Daoy (cell line): ENCODE data around the gene FNDC10. TPM values are rescaled to one million over a fixed set of nuclear protein-coding genes. Genes with fewer than 3 reads are reported as not detected.
A peak's percentile ranks its signal among the peaks of the same experiment; 100 is the strongest.

Source experiments
- DNase-seq: peaks from one replicate; pipeline ENCODE4 v3.0.0-alpha.2; 2015; ENCODE audit warnings: low read depth
- total RNA-seq: library from RNA; depleted of rRNA; stranded (reverse); fragments of >200 nt; shearing (Covaris generic); gene quantifications from 2 replicates; pipeline ENCODE4 v1.2.3, GENCODE V29; 2014

Gene FNDC10
- total RNA-seq, 1 experiment from 2014 or later, result 1.8 TPM

DNA sequence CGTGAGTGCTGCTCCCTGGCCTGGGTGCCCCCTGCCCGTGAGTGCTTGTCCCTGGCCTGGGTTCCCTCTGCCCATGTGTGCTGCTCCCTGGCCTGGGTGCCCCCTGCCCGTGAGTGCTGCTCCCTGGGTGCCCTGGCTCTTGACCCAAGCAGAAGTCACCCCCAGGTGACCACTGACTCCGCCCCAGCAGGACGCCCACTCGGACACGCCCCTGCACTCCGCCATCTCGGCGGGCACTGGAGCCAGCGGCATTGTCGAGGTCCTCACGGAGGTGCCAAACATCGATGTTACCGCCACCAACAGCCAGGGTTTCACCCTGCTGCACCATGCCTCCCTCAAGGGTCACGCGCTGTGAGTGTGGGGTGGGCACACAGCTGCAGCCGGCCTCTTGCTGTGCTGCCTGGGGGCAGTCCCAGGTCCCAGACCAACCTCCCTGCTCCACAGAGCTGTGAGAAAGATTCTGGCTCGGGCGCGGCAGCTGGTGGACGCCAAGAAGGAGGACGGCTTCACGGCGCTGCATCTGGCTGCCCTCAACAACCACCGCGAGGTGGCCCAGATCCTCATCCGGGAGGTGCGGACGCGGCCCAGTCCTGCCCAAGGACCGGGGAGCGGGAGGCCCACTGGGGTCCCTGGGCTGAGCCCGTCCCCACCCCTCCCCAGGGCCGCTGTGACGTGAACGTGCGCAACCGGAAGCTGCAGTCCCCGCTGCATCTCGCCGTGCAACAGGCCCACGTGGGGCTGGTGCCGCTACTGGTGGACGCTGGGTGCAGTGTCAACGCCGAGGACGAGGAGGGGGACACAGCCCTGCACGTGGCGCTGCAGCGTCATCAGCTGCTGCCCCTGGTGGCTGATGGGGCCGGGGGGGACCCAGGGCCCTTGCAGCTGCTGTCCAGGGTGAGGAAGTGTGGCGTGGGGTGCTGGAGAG, 28.2 kb upstream of the FNDC10 start:
- no peak for DNase-seq

DNA sequence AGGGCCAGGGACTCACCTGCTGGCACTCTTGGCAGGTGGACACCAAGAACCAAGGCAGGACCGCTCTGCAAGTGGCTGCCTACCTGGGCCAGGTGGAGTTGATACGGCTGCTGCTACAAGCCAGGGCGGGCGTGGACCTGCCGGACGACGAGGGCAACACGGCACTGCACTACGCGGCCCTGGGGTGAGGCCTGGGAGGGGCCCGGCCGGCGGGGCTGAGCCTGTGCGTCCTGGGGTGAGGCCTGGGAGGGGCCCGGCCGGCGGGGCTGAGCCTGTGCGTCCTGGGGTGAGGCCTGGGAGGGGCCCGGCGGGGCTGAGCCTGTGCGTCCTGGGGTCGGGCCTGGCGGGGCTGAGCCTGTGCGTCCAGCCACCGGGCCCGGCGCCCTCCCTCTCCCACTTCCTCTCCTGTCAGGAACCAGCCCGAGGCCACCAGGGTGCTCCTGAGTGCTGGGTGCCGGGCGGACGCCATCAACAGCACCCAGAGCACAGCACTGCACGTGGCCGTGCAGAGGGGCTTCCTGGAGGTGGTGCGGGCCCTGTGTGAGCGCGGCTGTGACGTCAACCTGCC, 27.4 kb upstream of the FNDC10 start:
- DNase-seq, result no peak

DNA sequence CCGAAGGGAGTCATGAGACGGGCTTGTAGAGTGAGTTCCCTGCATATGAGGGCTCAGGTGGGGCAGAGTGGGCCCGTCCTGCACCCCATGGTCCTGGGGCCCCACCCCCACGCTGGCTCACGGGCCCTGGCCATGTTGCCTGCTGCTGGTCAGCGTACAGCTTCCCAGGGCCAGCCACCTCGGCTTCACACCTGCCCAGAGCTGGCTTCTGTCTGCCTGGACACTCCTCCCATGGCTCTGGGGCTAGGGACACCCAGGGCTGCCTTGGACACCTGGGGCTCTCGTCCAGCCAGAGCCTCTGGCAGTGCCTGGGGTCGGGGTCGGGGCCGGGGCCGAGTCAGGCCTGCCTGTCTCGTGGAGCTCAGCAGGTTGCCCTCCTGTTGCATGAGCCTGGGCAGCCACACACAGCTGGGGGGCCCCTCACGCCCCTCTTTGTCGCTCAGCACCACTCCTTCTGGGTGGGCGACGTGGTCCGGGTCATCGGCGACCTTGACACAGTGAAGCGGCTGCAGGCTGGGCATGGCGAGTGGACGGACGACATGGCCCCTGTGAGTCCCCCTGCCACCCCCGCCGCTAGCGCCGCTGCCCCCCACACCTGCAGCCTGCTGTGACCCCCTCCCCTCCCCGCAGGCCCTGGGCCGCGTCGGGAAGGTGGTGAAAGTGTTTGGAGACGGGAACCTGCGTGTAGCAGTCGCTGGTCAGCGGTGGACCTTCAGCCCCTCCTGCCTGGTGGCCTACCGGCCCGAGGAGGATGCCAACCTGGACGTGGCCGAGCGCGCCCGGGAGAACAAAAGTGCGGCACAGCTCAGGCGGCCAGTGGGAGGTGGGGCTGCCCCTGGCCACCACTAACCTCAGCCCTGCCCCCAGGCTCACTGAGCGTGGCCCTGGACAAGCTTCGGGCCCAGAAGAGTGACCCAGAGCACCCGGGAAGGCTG, 26.5 kb upstream of the FNDC10 start:
- no peak for DNase-seq

DNA sequence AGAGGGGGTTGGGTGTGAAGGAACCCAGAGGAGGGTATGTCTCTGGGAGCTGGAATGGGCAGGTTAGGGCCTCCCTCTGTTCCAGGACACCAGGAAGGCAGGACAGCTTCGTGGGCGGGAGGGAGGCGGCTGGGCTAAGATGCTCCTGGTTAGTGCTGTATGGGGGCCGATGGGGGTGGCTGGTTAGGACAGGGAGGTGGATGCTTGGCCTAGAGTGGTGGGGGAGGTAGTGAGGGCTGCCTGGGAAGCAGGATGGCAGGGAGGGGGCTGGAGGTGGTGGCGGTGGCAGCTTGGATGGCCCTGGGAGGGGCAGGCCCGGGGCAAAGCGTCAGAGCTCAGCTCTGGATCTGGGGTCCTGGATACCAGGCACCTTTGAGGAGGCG, 25.9 kb upstream of the FNDC10 start:
- DNase-seq, result no peak

DNA sequence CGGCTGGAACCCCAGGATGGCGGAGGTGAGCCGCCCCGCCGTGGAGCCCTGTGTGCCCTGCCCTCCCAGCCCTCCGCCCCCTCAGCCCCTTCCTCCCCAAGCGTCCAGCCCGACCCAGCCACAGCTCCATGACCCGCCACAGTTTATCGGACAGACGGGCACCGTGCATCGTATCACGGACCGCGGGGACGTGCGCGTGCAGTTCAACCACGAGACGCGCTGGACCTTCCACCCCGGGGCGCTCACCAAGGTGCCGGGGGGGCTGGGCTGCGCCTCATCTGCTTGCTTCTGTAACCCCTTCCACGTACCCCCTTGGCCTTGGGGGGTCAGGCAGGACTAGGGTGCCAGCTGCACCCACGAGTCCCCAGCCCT, 25.5 kb upstream of the FNDC10 start:
- DNase-seq, result no peak

DNA sequence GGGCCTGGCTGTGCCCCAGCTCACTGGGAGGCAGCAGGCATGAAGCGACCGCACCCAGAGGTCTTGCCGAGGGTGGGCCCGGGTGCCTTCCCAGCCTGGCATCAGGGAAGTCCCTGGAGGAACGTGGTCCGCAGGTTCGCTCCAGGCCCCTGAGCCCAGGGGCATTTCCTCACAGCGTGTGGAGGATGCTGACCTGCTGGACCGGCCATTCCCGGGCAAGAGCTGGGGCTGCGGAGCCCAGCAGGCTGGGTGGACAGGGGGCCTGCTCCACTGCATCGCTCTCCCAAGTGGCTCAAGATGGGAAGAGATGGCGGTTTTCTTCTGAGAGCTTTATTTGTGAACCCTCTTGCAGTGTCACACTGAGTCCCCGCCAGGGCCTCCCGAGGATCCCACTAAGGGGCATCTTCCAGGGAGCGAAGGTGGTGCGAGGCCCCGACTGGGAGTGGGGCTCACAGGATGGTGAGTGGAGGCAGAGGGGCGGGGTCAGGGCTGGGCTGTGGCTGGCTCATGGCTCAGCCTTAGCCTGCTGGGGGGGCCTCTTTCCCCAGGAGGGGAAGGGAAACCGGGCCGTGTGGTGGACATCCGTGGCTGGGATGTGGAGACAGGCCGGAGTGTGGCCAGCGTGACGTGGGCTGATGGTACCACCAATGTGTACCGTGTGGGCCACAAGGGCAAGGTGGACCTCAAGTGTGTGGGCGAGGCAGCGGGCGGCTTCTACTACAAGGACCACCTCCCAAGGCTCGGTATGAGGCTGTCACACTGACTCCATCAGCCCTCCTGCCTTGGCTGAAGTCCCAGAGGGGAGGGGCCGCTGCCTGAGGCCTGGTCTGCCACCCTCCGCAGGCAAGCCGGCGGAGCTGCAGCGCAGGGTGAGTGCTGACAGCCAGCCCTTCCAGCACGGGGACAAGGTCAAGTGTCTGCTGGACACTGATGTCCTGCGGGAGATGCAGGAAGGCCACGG, 24.8 kb upstream of the FNDC10 start:
- DNase-seq, result peak; percentile 51

DNA sequence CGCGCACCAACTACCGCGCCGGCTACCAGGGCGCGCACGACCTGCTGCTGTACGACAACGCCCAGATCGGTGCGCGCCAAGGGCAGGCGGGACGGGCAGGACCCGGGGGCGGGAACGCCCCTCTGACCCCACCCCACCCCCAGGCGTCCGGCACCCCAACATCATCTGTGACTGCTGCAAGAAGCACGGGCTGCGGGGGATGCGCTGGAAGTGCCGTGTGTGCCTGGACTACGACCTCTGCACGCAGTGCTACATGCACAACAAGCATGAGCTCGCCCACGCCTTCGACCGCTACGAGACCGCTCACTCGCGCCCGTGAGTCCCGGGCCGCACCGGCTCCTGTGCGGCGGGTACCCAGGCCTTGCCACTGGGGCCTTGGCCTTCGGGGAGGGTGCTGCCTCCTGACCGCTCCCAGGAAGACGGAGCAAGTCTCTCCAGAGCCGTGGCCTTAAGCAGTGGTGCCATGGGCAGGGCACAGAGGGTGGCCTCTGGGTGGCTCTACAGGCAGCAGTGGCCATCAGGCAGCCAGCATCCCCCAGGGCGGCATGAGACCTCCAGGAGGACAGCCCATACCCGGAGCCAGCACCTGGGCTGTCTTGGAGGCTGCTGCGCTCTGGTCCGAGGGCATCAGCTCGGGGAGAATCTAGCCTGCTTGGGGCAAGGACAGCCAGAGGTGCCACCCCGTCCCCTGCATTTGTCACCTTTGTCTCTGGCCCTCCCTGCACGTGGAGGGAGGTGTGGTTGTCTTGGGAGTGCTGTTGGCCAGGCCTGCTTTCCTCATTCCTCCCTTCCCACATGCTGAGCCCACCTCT, 23.9 kb upstream of the FNDC10 start:
- no peak for DNase-seq

DNA sequence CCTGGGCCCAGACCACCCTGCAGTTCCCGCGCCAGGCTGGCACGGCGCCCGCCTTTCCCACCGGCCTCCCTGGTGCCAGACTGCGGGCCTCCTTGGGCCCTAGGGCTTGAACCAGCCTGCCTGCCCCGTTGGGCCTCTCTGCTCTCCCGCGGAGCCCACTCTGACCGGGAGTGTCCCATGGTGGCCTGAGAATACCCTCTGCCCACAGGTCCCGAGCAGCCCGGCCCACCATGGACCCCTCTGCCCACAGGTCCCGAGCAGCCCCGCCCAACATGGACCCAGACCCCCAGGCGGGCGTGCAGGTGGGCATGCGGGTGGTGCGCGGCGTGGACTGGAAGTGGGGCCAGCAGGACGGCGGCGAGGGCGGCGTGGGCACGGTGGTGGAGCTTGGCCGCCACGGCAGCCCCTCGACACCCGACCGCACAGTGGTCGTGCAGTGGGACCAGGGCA, 23.3 kb upstream of the FNDC10 start:
- DNase-seq, result no peak

DNA sequence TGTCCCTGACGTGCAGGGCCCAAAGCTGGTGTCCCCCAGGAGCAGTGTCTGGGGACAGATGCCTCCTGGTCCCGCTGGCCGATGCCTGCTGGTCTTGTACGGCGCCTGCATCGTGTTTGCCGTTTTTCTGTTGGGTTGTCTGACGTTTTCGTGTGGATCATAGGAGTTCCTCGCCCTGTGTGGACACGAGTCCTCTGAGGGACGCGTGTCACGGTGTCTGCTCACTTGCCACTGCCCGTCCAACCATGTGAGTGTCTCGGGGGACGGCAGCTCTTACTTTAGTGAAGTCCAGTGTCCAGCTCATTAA, 22.8 kb upstream of the FNDC10 start:
- DNase-seq, result no peak

DNA sequence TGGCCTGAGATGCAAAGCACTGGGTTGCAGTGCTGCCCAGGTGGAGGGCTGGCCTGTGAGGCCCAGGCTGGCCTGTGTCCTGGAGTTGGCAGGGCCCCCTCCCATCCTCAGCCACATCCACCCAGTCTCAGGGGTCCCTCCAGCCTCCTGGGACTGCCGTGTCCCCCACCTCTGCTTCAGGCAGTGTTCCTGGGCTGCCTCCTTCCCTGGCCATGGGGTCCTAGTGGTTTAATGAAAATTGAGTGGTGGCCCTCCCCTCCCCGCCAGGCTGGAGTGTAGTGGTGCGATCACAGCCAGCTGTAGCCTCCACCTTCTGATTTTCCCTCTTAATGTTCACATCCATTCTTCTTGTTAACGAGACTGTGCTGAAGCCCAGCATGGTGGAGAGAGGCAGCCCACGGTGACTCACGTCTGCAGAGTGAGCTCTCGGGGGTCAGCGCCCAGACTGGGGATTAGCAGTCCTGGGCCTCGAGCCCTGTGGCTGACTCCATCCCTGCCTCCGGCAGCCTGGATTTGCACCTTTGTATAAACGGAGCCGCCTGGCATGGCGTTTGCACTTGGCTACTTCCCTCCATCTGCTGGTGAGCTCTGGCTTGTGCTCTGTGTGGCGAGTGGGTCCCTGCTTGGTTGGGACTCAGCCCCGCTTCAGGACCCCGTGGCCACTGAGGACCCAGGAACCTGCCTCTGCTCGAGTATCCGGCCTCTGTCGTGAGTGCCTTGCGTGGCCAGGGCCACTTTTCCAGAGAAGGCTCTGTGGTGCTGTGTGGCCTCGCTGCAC, 22.3 kb upstream of the FNDC10 start:
- no peak for DNase-seq

DNA sequence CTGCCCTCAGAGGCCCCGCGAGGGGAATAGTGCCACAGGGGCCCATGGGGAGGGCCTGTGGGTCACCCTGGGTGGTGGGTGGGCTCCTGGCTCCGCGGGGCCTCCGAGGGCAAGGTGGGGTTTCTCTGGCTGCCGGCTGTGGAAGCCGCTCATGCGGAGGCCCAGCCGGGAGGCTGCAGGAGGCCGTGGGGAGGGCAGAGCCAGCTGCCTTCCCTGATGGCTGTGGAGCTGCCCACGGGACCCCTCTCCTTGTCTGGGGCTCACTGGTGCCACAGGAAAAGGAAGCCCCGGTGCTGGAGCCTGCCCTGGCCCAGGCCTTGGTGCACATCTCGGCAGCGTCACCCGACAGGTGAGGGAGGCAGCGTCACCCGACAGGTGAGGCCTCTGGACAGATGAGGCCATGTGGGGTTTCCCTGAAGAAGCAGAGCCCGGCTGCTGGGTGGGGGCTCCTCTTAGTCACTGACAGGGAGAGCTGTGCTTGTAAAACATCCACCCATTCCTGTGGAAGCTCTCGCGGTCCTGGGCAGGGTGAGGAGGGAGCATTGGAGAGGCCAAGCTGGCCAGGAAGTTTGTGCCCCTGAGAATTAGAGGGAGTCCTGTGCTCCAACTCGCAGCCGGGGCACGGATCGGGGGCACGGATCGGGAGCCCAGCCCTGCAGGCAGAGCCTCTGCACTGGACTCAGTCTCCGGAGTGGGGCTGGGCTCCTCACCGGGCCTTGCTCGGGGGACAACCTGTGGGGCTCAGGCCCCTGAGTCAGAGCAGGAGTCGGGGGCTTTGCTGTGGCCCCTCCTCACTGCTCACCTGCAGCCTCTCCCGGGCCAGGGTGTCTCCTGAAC, 21.5 kb upstream of the FNDC10 start:
- no peak for DNase-seq

DNA sequence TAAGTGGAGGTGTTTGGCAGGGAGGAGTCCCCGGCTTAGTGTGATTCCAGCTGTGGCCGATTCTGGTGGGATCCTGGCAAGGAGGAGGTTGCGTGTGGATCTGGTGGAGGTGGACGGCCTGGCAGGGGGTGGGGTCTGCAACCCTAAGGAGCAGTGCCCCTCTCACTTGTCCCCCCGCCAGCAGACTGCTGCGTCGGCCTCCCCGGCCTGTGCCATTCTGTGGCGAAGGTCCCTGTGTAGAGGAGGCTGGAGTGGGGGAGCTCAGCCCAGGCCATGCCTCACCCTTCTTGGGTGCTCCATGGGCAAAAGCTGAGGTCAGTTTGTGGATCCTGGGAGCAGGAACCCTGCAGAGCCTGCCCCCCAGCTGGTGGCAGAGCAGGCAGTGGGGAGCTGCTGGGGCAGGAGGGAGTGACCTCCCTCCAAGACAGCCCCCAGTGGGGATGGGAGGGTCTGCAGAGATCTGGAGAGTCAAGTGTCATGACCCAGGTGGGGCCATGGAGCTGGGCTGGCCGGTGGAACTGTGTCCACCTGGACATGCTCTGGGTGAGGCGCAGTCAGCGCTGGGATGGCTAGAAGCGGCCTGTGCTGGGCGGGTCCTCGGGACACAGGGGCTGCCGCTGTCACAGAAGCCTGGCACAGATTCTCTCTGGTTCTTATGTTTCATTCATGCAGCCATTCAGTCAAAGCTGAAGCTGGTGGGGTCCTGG, 20.7 kb upstream of the FNDC10 start:
- no peak for DNase-seq

DNA sequence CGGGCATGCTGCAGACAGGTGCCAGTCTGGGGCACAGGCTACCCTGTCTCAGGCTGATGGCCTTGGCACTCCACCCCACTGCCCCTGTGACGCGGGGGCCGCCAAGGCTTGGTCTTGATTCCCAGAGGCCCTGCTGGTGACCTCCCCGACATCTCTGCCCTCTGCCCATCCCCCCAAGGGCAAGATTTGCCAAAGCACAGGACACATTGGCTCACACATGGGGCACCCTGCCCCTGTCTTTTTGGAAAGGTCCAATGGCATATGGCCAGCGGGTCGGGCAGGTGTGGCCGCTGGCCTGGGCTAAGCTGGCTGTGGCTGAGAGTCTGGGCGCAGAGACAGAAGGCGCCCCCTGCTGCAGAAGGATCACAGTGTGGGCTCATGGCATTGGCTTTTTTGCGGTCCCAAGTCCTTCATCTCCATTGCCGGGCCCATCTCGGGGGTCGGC, 20.0 kb upstream of the FNDC10 start:
- DNase-seq, result no peak

DNA sequence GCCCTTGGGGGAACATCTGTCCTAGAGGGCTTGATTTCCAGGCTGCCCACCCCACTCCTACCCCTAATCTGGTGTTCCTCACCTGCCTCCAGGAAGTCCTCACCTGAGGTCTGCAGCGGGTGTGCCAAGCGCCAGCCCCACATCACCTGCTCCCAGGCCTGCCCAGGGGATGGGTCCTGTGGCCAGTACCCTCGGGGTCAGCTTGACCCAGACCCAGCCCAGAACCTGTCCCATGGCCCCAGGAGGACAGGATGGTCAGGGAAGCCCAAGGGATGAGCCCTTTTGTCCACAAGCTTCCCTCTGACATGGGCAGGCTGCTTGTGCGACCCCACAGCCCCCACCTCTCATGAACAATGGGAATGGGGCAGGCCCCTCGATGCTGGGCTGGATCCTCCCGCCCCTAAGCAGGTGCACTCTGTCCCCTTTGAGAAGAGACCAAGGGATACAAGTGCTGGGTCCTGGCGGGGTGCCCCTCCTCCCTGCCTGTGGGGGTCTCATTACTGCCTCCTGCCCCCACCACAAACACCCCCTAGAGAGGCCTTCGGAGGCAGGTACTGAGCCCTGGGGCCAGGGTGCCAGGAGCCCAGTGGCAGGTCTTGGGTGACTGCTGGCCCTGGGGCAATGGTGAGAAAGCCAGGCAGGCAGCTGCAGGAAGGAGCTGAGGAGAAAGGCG, 18.6 kb upstream of the FNDC10 start:
- no peak for DNase-seq

DNA sequence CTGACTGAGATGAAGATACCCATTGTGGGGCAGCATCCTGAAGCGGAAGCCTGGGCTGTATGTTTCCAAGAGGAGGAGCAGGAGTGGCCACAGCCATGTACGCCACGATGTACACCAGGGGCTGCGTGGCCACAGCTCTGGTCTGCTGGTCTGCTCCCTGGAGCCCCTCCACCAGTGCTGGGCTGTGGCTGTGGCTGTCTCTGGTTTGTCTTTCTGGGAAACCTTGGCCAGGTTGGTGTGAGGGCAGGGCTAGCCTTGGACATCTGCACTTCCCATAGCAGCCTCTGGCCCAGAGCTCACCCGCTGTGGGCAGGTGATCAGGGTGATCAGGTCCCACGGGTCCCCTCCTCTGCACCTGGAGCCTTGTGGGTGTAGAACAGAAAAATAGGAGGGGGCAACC, 18.0 kb upstream of the FNDC10 start:
- DNase-seq, result no peak

DNA sequence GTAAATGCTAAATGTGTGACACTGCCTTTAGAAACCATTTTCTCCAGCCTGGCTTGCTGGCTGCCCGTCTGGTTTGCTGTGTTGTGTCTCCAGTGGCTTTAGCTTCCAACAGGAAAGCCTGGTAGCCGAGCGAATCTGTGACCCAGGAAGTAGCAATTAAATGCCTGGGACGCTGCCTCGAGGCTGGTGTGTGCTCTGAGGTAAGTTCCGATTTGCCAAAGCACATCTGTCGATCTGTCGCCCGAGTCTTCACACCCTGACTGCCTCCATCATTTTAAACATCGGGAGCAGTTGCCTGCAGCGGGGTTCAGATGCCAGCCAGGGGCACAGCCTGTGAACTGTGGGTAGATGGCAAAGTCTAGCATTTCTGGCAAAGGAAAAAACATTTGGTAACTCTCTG, 17.6 kb upstream of the FNDC10 start:
- no peak for DNase-seq

DNA sequence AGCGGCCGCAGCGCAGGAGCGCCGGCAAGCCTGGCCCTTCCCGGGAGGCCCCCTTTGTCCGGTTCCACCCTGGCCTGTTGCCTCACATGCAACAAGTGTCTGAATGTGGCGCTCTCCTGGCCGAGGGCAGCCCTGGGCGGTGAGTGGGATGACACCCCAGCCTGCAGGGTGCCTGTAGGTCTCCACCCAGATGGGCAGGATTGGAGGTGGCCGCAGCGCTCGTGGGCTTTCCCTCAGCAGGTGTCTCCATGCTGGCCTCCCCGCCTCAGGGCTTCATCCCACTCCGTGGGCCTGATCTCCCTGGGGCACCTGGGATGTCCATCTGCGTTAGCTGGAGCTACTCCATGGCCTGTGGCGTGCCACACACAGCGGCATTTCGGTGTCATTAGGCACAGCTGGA, 16.9 kb upstream of the FNDC10 start:
- DNase-seq, result no peak
